Thymus (tissue), 14 donors: Measurements from ENCODE around the gene COX6A2. TPM values are rescaled to one million over a fixed set of nuclear protein-coding genes. Genes with fewer than 3 reads are reported as not detected.

ENCODE experiments used
- DNase-seq, 9 donors: peaks; one replicate each; pipeline ENCODE4 v3.0.0-alpha.2; 2013; ENCODE audit warnings: low spot score in 9 of 9, low read depth in 6 of 9, missing footprints in 1 of 9
- H3K27ac ChIP-seq, 2 donors: one replicate each; pipeline ENCODE4 v1.5.1; 2013; ENCODE audit warnings: control low read depth in 1 of 2, low read depth in 1 of 2, low read length in 1 of 2, mild to moderate bottlenecking in 1 of 2, moderate library complexity in 1 of 2
- H3K27me3 ChIP-seq, 2 donors: one replicate each; pipeline ENCODE4 v1.5.1; 2013; ENCODE audit warnings: low read length in 1 of 2; ENCODE audit not compliant: control insufficient read depth in 2 of 2, insufficient read depth in 1 of 2
- H3K36me3 ChIP-seq, 2 donors: one replicate each; pipeline ENCODE4 v1.5.1; 2013; ENCODE audit warnings: low read length in 1 of 2, mild to moderate bottlenecking in 1 of 2, moderate library complexity in 1 of 2; ENCODE audit not compliant: control insufficient read depth in 2 of 2, insufficient read depth in 2 of 2
- H3K4me1 ChIP-seq, 2 donors: one replicate each; pipeline ENCODE4 v1.5.1; 2013; ENCODE audit warnings: low read length in 2 of 2; ENCODE audit not compliant: control insufficient read depth in 2 of 2, insufficient read depth in 2 of 2
- H3K4me3 ChIP-seq, 2 donors: one replicate each; pipeline ENCODE4 v1.5.1; 2013; ENCODE audit warnings: low read length in 2 of 2, control low read depth in 1 of 2, mild to moderate bottlenecking in 1 of 2
- H3K9me3 ChIP-seq, 2 donors: one replicate each; pipeline ENCODE4 v1.5.1; 2013; ENCODE audit warnings: low read length in 1 of 2, mild to moderate bottlenecking in 1 of 2; ENCODE audit not compliant: control insufficient read depth in 2 of 2, insufficient read depth in 1 of 2
- WGBS: extraction: QIAGEN DNeasy Blood & Tissue Kit; methylation state at CpG from one replicate; pipeline ENCODE4 v1.1.7; 2013; 5-methylcytosine and 5-hydroxymethylcytosine counted together
- long read RNA-seq, 10 donors: transcript quantifications; one replicate each; lab custom pipeline, GENCODE V29; 2026
- polyA plus RNA-seq: library from polyadenylated mRNA; stranded (reverse); fragments of 200-250 nt; gene quantifications from one replicate; pipeline ENCODE4 v1.2.3, GENCODE V29; 2013
- total RNA-seq: library from RNA; stranded (reverse); fragments of 120-200 nt; gene quantifications from one replicate; pipeline ENCODE4 v1.2.4, GENCODE V29; 2013
- donor health status: healthy.

COX6A2 gene
- 0.33 TPM for total RNA-seq
- 2.9 TPM for polyA plus RNA-seq
- long read RNA-seq, donor 1, result 0 reads
- long read RNA-seq, donor 2, result 0 reads
- long read RNA-seq, donor 3, result 0 reads
- long read RNA-seq, donor 4, result 0 reads
- long read RNA-seq, donor 5, result 0 reads
- long read RNA-seq, donor 6, result 0 reads
- long read RNA-seq, donor 7, result 0 reads
- long read RNA-seq, donor 8, result 0 reads
- long read RNA-seq, donor 9, result 0 reads
- long read RNA-seq, donor 10, result 0 reads

DNA sequence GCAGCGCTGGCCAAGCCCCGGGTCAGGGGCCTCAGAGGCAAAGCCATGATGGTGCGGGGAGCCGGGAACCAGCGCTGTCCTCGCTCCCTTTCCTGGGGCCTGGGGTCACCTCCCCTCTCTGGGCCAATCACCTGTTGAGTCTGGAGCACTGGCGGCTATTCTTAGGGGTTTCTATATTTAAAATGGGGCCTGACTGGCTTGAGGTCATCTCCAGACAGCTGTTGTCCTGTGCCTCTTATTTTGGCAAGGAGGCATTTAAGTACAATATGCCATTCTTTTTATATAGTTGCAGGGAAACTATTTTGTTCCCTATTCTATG is at the start of gene COX6A2:
COX6A2 (minus strand) TSS at position 82 of the 319 bp plus-strand sequence; CDS start at position 47, 35 bp downstream.
- H3K4me1 ChIP-seq, result peaks cover 0 to 4% of the 10 kb centered on the region in 2 donors
- DNase-seq, result no peak
- peaks cover 0 to 9% of the 10 kb centered on the region in 2 donors for H3K27me3 ChIP-seq
- no peaks in the 10 kb centered on the region for H3K36me3 ChIP-seq
- peaks cover 0 to 6% of the 10 kb centered on the region in 2 donors for H3K9me3 ChIP-seq
- H3K27ac ChIP-seq, result no peak within 1 kb of the TSS
- 94% methylated on average over 7 of the region's 7 CpGs for WGBS
- peak within 1 kb of the TSS in 1 of 2 donors; percentile 26 for H3K4me3 ChIP-seq

DNA sequence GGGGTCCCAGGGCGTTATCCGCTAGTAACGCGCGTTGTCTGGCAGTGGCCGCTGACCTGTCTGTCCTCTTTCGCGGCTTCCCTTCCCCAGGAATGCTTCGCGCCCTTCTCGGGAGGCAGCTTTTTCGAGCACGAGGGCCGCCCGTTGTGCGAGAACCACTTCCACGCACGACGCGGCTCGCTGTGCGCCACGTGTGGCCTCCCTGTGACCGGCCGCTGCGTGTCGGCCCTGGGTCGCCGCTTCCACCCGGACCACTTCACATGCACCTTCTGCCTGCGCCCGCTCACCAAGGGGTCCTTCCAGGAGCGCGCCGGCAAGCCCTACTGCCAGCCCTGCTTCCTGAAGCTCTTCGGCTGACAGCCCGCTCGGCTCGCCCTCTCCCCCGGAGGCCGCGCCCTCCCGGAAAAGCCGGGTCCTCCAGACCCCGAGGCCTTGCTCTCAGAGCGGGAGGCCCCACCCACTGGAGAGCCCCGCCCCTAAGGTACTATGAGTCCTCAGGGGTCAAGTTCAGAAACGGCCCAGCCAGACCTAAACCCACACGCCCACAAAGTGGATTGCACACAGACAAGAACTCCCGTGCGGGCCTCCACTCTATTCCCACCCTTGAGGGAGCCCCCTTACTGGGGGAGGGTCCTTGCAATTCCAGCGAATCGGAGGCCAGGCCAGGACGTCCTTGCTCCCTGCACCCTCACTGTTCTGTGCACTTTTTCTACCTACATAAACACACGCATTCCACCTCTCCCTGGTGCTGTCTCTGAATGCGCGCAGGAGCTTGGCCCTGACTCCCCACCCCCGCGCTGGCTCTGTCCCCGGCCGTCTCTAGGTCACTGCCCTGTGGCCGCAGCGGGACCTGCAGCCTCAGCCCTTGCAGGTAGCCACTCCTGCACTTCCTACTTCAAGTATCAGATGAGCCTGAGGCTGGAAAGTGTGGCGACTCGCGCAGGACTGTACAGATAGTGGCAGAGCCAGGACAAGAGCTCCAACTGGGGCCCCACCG is 49.4 kb upstream of the COX6A2 start:
- peaks cover 9 to 49% of the 10 kb centered on the region in 2 donors for H3K27me3 ChIP-seq
- peaks cover 3 to 6% of the 10 kb centered on the region in 2 donors for H3K9me3 ChIP-seq
- peak overlapping the region; percentile 51 to 59 for H3K4me3 ChIP-seq
- WGBS, result 27% methylated on average over 67 of the region's 67 CpGs
- H3K27ac ChIP-seq, result peak overlapping the region; percentile 47 to 76
- H3K36me3 ChIP-seq, result no peaks in the 10 kb centered on the region
- DNase-seq, result peak in 3 of 9 donors; percentile 42 to 71 (median 47)
- peaks cover 8 to 21% of the 10 kb centered on the region in 2 donors for H3K4me1 ChIP-seq

DNA sequence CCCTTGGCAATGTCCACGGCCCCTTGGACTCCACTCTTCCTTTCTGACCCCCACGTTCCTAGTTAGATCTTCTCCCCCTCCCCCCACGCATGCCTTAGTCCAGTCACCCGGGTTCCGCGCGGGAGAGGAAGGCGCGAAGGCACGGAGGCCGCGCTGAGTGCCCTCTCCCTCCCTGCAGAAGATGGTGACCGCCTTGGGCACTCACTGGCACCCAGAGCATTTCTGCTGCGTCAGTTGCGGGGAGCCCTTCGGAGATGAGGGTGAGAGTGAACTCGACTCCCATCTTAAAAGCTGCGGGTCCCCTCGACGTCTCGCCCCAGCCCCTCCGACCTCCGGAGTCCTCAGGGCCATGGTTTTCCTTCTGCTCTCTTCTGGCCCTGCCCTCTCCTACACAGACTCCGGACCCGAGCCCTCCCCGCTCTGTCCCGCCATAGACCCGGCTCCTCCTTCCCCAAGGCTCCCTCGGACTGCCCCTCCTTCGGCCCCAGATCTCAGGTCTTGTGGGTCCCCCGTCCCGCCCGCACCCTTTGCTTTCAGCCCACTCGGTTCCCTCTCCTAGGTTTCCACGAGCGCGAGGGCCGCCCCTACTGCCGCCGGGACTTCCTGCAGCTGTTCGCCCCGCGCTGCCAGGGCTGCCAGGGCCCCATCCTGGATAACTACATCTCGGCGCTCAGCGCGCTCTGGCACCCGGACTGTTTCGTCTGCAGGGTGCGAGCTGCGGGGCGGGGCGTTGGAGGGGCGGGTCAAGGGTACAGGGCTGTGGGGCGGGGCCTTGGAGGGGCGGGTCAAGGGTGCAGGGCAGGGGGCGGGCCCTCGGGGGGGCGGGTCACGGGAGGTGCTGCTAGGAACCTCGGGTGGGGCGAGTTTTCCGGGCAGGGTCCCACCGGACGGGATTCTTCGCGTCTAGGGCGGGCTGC is 48.4 kb upstream of the COX6A2 start:
- H3K27me3 ChIP-seq, result peaks cover 17 to 59% of the 10 kb centered on the region in 2 donors
- H3K27ac ChIP-seq, result peak overlapping the region; percentile 36 to 68
- peak in 8 of 9 donors; percentile 54 to 92 (median 82) for DNase-seq
- H3K4me3 ChIP-seq, result peak overlapping the region; percentile 51 to 59
- WGBS, result 12% methylated on average over 68 of the region's 68 CpGs
- peaks cover 11 to 25% of the 10 kb centered on the region in 2 donors for H3K4me1 ChIP-seq
- H3K9me3 ChIP-seq, result peaks cover 3 to 9% of the 10 kb centered on the region in 2 donors
- H3K36me3 ChIP-seq, result no peaks in the 10 kb centered on the region

- WGBS, result 78% methylated on average over 26 of the region's 26 CpGs
Measured at GRCh38 chr16:31475946-31476302, 47.8 kb upstream of the COX6A2 start.

GRCh38 chr16:31474773-31475738 is 46.9 kb upstream of the COX6A2 start:
- WGBS, result 95% methylated on average over 12 of the region's 12 CpGs
- peaks cover 11 to 25% of the 10 kb centered on the region in 2 donors for H3K4me1 ChIP-seq

More at GRCh38 chr16:31475946-31476302, 47.8 kb upstream of the COX6A2 start:
- Histone ChIP-seq H3K27ac (no peak overlapping the region), H3K27me3 (peaks cover 22 to 65% of the 10 kb centered on the region in 2 donors), H3K4me1 (peaks cover 11 to 25% of the 10 kb centered on the region in 2 donors), H3K4me3 (peak overlapping the region; percentile 49 to 59), H3K36me3 (no peaks in the 10 kb centered on the region), H3K9me3 (peaks cover 3 to 9% of the 10 kb centered on the region in 2 donors)
- DNase-seq, result no peak

GRCh38 chr16:31474173-31474714 is 46.1 kb upstream of the COX6A2 start:
- DNase-seq, result no peak
- no peak overlapping the region for H3K27ac ChIP-seq

More at GRCh38 chr16:31474773-31475738, 46.9 kb upstream of the COX6A2 start:
- DNase-seq, result no peak
- no peak overlapping the region for H3K4me3 ChIP-seq
- H3K27me3 ChIP-seq, result peaks cover 22 to 67% of the 10 kb centered on the region in 2 donors
- no peaks in the 10 kb centered on the region for H3K36me3 ChIP-seq
- H3K27ac ChIP-seq, result no peak overlapping the region
- peaks cover 3 to 9% of the 10 kb centered on the region in 2 donors for H3K9me3 ChIP-seq

DNA sequence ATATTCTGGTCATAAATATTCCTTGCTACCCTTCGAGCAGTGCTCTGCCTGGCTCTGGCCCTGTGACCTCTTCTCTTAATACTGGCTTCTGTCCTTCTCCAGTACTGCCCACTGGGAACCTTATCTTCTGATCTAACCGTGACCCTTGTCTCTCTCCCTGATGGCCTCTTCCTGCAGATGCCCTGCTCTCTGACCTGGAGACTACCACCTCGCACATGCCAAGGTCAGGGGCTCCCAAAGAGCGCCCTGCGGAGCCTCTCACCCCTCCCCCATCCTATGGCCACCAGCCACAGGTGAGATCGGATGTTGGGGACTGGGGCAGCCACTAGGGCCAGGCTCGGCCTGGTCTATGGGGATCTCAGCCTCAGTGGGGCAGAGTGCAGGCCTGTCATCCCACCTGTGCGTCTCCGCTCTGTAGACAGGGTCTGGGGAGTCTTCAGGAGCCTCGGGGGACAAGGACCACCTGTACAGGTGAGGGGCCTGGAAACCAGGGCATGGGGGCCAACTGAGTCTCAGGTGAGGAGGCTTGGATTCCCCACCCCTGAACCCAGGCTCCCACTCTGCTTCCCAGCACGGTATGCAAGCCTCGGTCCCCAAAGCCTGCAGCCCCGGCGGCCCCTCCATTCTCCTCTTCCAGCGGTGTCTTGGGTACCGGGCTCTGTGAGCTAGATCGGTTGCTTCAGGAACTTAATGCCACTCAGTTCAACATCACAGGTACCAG is 45.3 kb upstream of the COX6A2 start:
- no peak overlapping the region for H3K27ac ChIP-seq
- peaks cover 3 to 9% of the 10 kb centered on the region in 2 donors for H3K9me3 ChIP-seq
- H3K4me1 ChIP-seq, result peaks cover 11 to 25% of the 10 kb centered on the region in 2 donors
- WGBS, result 98% methylated on average over 17 of the region's 17 CpGs
- H3K4me3 ChIP-seq, result no peak overlapping the region
- DNase-seq, result no peak
- H3K27me3 ChIP-seq, result peaks cover 22 to 67% of the 10 kb centered on the region in 2 donors
- H3K36me3 ChIP-seq, result no peaks in the 10 kb centered on the region

More at GRCh38 chr16:31474173-31474714, 46.1 kb upstream of the COX6A2 start:
- Histone ChIP-seq H3K4me3 (no peak overlapping the region), H3K36me3 (no peaks in the 10 kb centered on the region), H3K27me3 (peaks cover 22 to 67% of the 10 kb centered on the region in 2 donors), H3K9me3 (peaks cover 3 to 9% of the 10 kb centered on the region in 2 donors), H3K4me1 (peaks cover 11 to 25% of the 10 kb centered on the region in 2 donors)
- 96% methylated on average over 12 of the region's 12 CpGs for WGBS
